Fibroblast of lung (primary cell): ENCODE measurements around the gene TENM4. TPM values are rescaled to one million over a fixed set of nuclear protein-coding genes. Genes with fewer than 3 reads are reported as not detected.

Source experiments
- DNase-seq, 2 donors: peaks; one replicate each; pipeline versions ENCODE4 v3.0.0 to v3.0.0-alpha.2; 2010; ENCODE audit warnings: low read depth in 2 of 2
- H2AFZ ChIP-seq: 2 replicates; pipeline ENCODE4 v1.5.1; 2012; ENCODE audit warnings: low read length, control low read depth, inconsistent platforms
- H3K27ac ChIP-seq: 2 replicates; pipeline ENCODE4 v1.5.1; 2011; ENCODE audit warnings: low read length, control low read depth; ENCODE audit not compliant: insufficient read depth
- H3K27me3 ChIP-seq: 2 replicates; pipeline ENCODE4 v1.5.1; 2011; ENCODE audit warnings: mild to moderate bottlenecking, low read length; ENCODE audit not compliant: control insufficient read depth, insufficient read depth
- H3K36me3 ChIP-seq: 2 replicates; pipeline ENCODE4 v1.5.1; 2011; ENCODE audit warnings: low read length; ENCODE audit not compliant: control insufficient read depth, insufficient read depth
- H3K4me1 ChIP-seq: 2 replicates; pipeline ENCODE4 v1.5.1; 2011; ENCODE audit warnings: low read length; ENCODE audit not compliant: control insufficient read depth, insufficient read depth; ENCODE audit errors: extremely low read depth
- H3K4me2 ChIP-seq: 2 replicates; pipeline ENCODE4 v1.5.1; 2011; ENCODE audit warnings: low read length, control low read depth; ENCODE audit not compliant: insufficient read depth; ENCODE audit errors: extremely low read depth
- H3K4me3 ChIP-seq, 4 experiments: fragments of 200-600 bp in 1 of 4; sonication (generic) in 1 of 4; replicated peaks in 1 of 4; 2 replicates each; pipeline ENCODE4 v1.5.1; 2011 to 2016; ENCODE audit warnings: low read length in 4 of 4, low read depth in 3 of 4, mild to moderate bottlenecking in 3 of 4, control low read depth in 2 of 4, inconsistent platforms in 1 of 4, mixed read lengths in 1 of 4; ENCODE audit not compliant: insufficient read depth in 1 of 4; ENCODE audit errors: control extremely low read depth in 1 of 4
- H3K79me2 ChIP-seq: 2 replicates; pipeline ENCODE4 v1.5.1; 2012; ENCODE audit warnings: mild to moderate bottlenecking, low read length, inconsistent platforms; ENCODE audit not compliant: control insufficient read depth, insufficient read depth
- H3K9ac ChIP-seq: 2 replicates; pipeline ENCODE4 v1.5.1; 2011; ENCODE audit warnings: mild to moderate bottlenecking, low read length, control low read depth; ENCODE audit not compliant: insufficient read depth
- H3K9me3 ChIP-seq: 2 replicates; pipeline ENCODE4 v1.5.1; 2012; ENCODE audit warnings: low read depth, low read length; ENCODE audit not compliant: control insufficient read depth, insufficient read depth
- H4K20me1 ChIP-seq: 2 replicates; pipeline ENCODE4 v1.5.1; 2011; ENCODE audit warnings: low read length; ENCODE audit not compliant: control insufficient read depth, insufficient read depth; ENCODE audit errors: extremely low read depth
- CTCF ChIP-seq, 2 donors: IDR thresholded peaks in 1 of 2; conservative IDR thresholded peaks in 1 of 2; 1 replicate in 1 of 2; 2 replicates in 1 of 2; pipeline ENCODE4 v1.5.1; 2011 to 2012; ENCODE audit warnings: low read length in 2 of 2, control low read depth in 1 of 2, inconsistent platforms in 1 of 2, low read depth in 1 of 2, mild to moderate bottlenecking in 1 of 2
- EZH2 ChIP-seq: IDR thresholded peaks from 2 replicates; pipeline ENCODE4 v1.5.1; 2012; ENCODE audit warnings: low read length, control low read depth, mild to moderate bottlenecking; ENCODE audit errors: missing control alignments
- polyA plus RNA-seq, 2 donors: library from polyadenylated mRNA; depleted of rRNA in 1 of 2; stranded (reverse) in 1 of 2; unstranded in 1 of 2; fragments of >200 nt; gene quantifications; 2 replicates each; pipeline ENCODE4 v1.2.1, GENCODE V29; 2011 to 2012; ENCODE audit warnings: missing spikeins in 1 of 2
- total RNA-seq: library from RNA; depleted of rRNA; stranded (reverse); fragments of >200 nt; gene quantifications from 2 replicates; pipeline ENCODE4 v1.2.1, GENCODE V29; 2014

Gene TENM4
- total and polyA plus RNA-seq, 2 donors (not counting 1 experiment from before 2014, with no cell fraction given), result 4.6 to 48.4 TPM

DNA sequence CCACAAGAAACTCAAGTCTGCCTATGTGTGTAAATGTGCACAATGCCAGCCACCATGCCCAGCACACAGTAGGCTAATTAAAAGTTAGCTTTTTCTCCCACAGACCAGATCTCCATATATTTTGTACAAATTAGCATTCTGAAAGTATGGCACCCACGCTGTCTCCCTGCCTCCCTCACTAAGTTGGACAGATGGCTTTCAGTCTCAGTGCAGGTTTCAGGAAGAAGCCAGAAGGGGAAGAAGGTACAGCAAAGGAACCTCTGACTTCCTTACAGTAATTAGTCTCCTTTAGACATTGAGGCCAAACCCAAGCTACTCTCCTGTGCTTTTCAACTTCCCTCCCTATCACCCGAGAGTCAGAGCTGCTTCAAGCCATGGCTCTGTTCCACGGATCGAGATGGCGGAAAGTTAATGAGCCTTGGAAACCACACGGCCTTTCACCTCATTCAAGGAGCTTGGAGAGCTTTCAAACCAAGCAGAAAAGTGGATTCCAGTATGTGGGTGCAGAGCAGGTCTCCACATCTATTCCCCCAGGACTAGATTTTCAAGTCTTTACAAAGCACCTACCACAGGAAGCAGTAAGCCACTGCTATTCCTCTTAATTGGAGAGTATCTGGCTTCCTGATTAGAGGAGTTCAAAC lies 645.1 kb downstream of the TENM4 start:
- Histone ChIP-seq H3K4me1 (peaks cover 43% of the 10 kb centered on the region), H3K27ac (peak overlapping the region; percentile 95)

DNA sequence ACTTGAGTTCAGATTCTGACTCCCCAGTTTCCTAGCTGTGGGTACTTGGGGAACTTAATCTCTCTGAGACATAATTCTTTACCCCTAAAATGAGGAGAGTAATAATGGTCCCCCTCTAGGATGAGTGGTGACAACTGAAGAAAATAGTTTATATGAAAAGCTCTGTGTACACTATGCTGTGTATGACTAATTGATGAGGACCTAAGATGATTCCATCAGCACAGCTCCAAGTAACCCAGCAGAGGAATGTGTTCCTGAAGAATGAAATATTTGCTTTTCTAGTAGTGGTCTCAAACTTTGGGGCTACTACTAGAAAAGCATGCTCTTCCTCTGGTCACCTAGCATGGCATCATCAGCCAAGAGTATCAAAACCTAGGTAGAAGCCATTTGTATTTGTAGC lies 648.9 kb downstream of the TENM4 start:
- Histone ChIP-seq H3K4me1 (peaks cover 20% of the 10 kb centered on the region), H3K9ac (no peak overlapping the region), H2AFZ (no peak overlapping the region), H3K9me3 (no peaks in the 10 kb centered on the region), H3K27me3 (no peaks in the 10 kb centered on the region), H3K4me2 (no peak overlapping the region), H3K36me3 (no peaks in the 10 kb centered on the region), H3K79me2 (no peaks in the 10 kb centered on the region), H3K4me3 (no peak overlapping the region), H4K20me1 (no peaks in the 10 kb centered on the region), H3K27ac (peak overlapping the region; percentile 24)
- TF ChIP-seq CTCF (conservative IDR thresholded peaks at IDR 0.05 in 1 of 2, IDR thresholded peaks at IDR 0.05 in 1 of 2; ENCODE audit: low read depth in 1 of 2, low read length in 2 of 2) (no peak), EZH2 (no peak)
- DNase-seq, result no peak

More for the DNA sequence above, 645.1 kb downstream of the TENM4 start:
- peak overlapping the region; percentile 25 for H3K4me2 ChIP-seq
- H3K9me3 ChIP-seq, result no peaks in the 10 kb centered on the region
- H3K27me3 ChIP-seq, result no peaks in the 10 kb centered on the region
- no peak overlapping the region for H3K4me3 ChIP-seq
- H3K79me2 ChIP-seq, result no peaks in the 10 kb centered on the region
- no peaks in the 10 kb centered on the region for H4K20me1 ChIP-seq
- H3K36me3 ChIP-seq, result no peaks in the 10 kb centered on the region
- no peak for TF ChIP-seq CTCF (conservative IDR thresholded peaks at IDR 0.05 in 1 of 2, IDR thresholded peaks at IDR 0.05 in 1 of 2; ENCODE audit: low read depth in 1 of 2, low read length in 2 of 2)
- TF ChIP-seq EZH2, result no peak
- peak; percentile 50 to 89 for DNase-seq
- H2AFZ ChIP-seq, result no peak overlapping the region
- H3K9ac ChIP-seq, result no peak overlapping the region

GRCh38 chr11:78791254-78791653 lies 649.6 kb downstream of the TENM4 start:
- Histone ChIP-seq H3K27ac (no peak overlapping the region), H3K9me3 (no peaks in the 10 kb centered on the region), H3K27me3 (no peaks in the 10 kb centered on the region), H3K4me1 (peaks cover 18% of the 10 kb centered on the region), H3K9ac (no peak overlapping the region), H3K4me2 (peak overlapping the region; percentile 25), H3K79me2 (no peaks in the 10 kb centered on the region), H3K36me3 (no peaks in the 10 kb centered on the region), H2AFZ (no peak overlapping the region), H3K4me3 (no peak overlapping the region), H4K20me1 (no peaks in the 10 kb centered on the region)
- TF ChIP-seq EZH2 (no peak), CTCF (conservative IDR thresholded peaks at IDR 0.05 in 1 of 2, IDR thresholded peaks at IDR 0.05 in 1 of 2; ENCODE audit: low read depth in 1 of 2, low read length in 2 of 2) (no peak)
- DNase-seq, result peak; percentile 59 to 70
